ENCODE data around the gene KRTAP5-7.
"Not testable (repeated sequence)": the region's sequence is repeated elsewhere in the genome, so short reads cannot be mapped to it uniquely, and the experiment has no call there.

Gene KRTAP5-7

GRCh38 chr11:71564430-71564829, 37.4 kb downstream of the KRTAP5-7 start:
- DNase-seq (ENCODE audit: low spot score) = no peak

- no peak for DNase-seq (ENCODE audit: low spot score)
These were observed 38.2 kb downstream of the KRTAP5-7 start, which contains the start of gene KRTAP5-10 for GRCh38 chr11:71565263-71565662. TSS of gene KRTAP5-10 (plus strand) at chr11:71565563. CDS start at chr11:71565588, 25 bp downstream.

DNA sequence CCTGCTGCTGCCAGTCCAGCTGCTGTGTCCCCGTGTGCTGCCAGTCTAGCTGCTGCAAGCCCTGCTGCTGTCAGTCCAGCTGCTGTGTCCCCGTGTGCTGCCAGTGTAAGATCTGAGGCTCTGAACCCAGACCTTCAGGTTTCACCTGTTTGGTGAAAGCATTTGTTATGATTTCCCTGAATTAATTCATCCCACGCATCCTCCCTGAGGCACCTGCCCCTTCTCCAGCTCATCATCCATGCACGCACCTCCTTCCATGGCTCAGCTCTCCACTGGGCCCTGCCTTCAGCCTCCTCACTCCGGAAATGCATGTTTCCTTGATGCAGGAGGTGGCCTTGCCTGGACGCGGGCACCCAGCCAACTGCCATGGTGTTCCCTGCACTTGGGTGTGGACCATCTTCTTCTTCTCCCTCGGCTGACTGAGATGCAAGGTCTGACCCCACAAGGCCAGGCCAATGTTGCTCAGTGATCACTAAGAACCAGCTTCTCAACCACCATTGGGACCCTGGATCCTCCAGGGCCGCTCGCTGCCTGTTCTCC, 39.1 kb downstream of the KRTAP5-7 start:
- DNase-seq (ENCODE audit: low spot score) = no peak

GRCh38 chr11:71566626-71567599, 39.8 kb downstream of the KRTAP5-7 start:
- DNase-seq (ENCODE audit: low spot score) = not testable (repeated sequence)

DNA sequence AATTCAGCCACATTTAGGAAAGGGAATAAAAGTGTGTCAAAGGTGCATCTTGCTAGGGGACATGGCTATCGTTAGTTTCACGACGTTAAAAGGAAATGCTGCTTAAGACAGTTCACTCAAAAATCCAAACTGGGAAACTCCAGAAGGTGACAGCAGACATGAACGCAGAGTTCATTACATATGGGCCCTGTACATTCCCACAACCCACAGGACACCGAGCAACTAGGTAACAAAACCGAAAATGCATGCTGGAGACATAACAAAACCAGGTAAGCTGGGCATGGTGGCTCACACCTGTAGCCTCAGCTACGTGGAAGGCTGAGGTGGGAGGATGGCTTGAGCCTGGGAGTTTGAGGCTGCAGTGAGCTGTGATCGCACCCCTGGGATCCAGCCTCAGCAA, 40.6 kb downstream of the KRTAP5-7 start:
- not testable (repeated sequence) for DNase-seq (ENCODE audit: low spot score)

DNA sequence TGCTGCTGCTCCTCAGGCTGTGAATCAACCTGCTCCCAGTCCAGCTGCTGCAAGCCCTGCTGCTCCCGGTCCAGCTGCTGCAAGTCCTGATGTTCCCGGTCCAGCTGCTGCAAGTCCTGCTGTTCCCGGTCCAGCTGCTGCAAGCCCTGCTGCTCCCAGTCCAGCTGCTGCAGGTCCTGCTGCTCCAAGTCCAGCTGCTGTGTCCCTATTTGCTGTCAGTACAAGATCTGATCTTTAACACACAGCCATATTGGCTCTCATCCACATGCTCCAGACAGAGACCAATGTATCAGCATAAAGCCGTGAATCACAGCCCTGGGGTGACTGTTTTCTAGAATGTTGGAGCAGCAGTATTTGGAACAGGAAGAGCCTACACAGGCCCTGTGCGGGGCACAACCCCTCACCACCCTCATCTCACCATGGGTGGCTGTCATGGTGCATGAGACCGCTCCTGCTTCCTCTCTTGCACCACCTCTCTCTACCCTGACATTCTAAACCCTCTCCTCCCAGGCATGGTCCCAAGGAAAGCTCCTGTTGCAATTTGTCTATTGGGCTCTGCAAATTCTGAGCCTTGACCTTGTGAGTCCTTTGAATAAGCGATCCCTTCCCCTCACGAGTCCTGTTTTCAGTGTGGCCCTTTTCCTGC, 41.8 kb downstream of the KRTAP5-7 start:
- DNase-seq (ENCODE audit: low spot score) = no peak

DNA sequence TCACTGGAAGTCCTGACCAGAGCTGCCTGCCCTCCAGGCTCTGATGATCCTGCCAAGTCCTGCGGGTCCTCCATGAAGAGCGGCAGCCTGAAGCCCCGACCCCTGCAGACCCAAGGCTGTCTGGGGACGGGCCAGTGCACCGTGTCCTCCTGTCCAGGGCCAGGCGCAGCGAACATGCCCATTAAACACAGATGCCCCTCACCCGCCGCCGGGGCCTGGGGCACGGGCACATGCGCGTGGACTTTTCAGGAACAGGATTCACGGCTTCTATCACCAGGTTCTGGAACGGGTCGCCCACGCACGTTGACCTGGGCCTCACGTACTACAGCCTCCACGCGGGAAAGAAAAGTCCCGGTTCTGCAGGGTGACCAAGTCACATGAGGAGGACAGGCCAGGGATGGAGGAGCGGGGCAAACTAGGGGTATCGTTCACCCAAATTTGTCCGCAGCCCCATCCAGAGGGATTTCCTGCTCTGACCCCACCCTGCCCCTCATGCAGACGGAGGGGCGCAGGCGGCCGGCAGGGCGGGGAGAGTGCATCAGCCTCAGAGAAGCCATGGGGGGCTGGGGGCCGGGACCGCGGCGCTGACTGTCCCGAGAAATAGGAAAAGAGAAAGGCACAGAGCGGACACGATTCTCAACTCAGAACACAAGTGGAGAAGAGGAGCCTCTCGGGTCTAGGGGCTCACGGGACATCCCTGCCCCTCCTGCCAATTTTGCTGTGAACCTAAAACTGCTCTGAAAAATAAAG, 44.2 kb downstream of the KRTAP5-7 start:
- not testable (repeated sequence) for DNase-seq (ENCODE audit: low spot score)

DNA sequence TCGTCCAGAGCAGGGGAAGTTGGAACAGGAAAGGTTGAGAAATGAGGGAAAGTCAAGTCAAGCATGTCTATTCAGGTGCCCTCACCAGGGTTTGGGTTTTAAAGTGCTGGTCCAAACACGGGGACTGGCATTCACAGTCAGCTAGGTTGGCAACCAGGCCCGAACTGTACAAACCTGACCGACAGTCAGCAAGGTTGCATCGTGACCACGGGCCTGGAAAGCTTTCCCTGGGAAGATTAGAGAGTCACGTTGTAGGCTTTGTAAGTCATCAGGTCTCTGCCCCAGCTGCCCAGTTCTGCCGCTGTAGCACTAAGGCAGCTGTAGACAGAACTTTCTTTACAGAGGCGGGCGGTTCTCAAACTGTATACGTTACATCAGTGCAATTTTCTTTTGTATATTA, 45.7 kb downstream of the KRTAP5-7 start:
- no peak for DNase-seq (ENCODE audit: low spot score)

- DNase-seq (ENCODE audit: low spot score) = no peak
These were observed 47.4 kb downstream of the KRTAP5-7 start for GRCh38 chr11:71574418-71574817.

DNA sequence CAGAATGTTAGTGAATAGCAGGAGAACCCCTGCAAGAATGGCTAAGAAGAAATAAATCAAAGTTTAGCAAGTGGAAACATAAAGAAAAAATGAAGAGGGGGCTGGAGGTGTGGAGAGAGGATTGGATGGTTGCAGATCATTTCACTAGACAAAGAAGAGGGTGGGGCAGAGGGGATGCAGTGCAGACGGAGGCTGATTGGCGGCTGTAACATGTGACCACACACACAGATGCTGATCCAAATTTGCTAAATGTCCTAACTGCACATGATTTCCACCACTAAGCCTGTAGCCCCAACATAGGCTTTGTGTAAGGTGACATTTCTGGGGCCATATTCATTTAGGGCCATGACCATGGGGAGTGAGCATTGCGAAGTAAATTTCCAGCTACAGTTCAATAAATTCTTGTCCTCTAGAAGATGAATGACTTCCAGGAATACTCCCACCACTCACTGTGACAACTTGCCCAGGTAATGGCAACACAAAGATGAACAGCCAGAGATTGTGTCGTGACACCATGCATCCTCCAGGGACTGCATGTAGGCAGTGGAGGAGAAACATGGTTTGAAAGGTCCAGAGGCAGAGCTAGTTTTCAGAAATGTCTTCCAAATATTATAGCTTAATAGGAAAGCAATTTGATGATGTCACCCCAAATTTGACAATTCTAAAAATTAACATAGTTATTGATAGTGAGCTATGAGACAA, 48.8 kb downstream of the KRTAP5-7 start:
- DNase-seq (ENCODE audit: low spot score) = no peak

DNA sequence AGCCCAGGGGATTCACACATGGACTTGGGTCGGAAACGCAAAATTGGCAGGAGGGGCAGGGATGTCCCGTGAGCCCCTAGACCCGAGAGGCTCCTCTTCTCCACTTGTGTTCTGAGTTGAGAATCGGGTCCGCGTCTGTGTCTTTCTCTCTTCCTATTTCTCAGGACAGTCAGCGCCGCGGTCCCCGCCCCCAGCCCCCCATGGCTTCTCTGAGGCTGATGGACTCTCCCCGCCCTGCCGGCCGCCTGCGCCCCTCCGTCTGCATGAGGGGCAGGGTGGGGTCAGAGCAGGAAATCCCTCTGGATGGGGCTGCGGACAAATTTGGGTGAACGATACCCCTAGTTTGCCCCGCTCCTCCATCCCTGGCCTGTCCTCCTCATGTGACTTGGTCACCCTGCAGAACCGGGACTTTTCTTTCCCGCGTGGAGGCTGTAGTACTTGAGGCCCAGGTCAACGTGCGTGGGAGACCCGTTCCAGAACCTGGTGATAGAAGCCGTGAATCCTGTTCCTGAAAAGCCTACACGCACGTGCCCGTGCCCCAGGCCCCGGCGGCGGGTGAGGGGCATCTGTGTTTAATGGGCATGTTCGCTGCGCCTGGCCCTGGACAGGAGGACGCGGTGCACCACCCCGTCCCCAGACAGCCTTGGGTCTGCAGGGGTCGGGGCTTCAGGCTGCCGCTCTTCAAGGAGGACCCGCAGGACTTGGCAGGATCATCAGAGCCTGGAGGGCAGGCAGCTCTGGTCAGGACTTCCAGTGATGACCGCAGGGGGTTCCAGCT, 49.8 kb downstream of the KRTAP5-7 start:
- DNase-seq (ENCODE audit: low spot score) = not testable (repeated sequence)

- DNase-seq (ENCODE audit: low spot score) = no peak
These were observed 50.5 kb downstream of the KRTAP5-7 start for GRCh38 chr11:71577469-71578004.
